Dedifferentiated amniotic fluid mesenchymal stem cell (primary cell): ENCODE results near the gene GNG7.
"Not testable (repeated sequence)": the region's sequence is repeated elsewhere in the genome, so short reads cannot be mapped to it uniquely, and the experiment has no call there.

Source experiments
- DNase-seq: peaks from one replicate; pipeline ENCODE4 v3.0.0-alpha.2; 2016; ENCODE audit errors: extremely low spot score

GNG7 gene

DNA sequence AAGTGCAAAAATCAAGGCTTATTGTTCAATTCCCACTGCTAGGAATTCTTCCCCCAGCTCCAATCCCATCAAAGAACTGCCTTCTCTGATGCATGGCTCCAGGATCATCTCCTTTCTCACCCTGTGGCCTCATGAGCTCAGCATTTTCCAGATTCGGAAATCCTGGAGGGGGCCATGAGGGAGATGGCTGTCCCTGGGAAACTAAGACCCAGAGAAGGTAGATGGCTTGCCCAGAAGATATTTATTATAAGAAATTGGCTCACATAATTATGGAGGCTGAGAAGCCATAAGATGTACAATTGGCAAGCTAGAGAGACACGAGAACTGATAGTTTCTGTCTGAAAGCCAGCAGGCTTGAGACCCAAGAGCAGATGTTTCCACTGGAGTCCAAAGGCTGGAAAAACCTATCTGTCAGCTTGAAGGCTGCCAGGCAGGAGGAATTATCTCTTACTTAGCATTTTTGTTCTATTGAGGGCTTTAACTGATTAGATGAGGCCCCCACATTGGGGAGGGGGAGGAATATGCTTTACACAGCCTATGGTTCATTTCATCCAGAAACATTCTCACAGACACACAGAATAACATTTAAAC lies 168.0 kb downstream of the GNG7 start:
- no peak for DNase-seq

DNA sequence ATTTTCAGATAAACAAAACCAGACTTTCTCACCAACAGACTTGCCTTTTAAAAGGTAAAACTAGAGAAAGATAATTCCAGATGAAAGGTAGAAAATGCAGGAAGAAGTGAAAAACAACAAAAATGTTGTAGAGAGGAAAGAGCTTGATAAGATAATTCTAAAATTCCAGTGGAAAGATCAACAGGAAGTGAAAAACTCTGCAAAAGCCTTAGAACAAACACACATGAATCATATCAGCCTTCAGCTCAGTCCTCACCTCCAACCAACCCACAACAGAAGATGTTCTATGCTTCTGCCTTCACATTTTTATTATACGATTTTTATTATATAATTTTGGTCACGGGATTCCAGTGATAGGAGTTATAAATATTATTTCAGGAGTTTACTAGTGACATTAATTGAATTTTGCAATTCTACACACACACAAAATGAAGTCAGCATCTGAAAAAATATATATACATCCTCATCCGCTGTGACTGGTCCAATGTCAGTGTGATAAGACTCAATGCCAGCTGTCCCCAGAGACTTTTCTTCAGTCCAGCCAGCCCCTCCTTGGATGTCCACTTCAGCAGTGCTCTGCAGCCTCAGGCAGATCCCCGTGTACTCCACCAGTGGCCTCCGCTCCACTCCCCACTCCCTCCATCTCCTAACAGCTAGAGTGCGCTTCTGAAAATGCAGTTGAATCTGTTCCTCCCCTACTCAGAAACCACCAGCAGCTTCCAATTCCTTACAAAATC lies 168.6 kb downstream of the GNG7 start:
- DNase-seq, result no peak

DNA sequence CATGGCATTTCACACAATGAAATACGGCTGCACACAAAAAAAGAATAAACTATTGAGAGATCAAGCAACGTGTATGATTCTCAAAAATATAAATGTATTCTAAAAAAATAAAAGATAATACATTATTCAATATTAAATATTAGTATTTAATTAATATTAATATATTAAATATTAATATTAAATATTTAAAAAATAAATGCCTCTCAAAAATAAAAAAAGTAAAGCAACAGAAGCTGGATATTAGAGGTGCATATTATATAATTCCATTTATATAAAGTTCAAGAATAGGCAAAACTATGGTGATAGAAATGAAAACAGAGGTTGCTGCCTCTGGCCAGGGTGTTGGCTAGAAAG lies 169.4 kb downstream of the GNG7 start:
- DNase-seq, result no peak

- DNase-seq, result peak; percentile 43
Observed at GRCh38 chr19:2532252-2533071, 170.0 kb downstream of the GNG7 start.

DNA sequence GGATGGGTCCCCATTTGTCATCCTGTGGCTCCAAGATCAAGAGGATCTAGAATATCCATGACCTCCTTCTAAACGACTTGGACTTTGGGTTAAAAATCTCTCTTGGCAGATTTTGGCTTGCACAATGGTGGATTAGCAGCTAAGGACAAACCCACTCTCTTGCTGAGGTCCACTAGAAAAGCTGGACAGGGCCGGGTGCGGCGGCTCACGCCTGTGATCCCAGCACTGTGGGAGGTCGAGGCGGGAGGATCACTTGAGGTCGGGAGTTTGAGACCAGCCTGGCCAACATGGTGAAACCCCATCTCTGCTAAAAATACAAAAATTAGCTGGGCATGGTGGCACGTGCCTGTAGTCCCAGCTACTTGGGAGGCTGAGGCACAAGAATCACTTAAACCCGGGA lies 172.6 kb downstream of the GNG7 start:
- not testable (repeated sequence) for DNase-seq

DNA sequence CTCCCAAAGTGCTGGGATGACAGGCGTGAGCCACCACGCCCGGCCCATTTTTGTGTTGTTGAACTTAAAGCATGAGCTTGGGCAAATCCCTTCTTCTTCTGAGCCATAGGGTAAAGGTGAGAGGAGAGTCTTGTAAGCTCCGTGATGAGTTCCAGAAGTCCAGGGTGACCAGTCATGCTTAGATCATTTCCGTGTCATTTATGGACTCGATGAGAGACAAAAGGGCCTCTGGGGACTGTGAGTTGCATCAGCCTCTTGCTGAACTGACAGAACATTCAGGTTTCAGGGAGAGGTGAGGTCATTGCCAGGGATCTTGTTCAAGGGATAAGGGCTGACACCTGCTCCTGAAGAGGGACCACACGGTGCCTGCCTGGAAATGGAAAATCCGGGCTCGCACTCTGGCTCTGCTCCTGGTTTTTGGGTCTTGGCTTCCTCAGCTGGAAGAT lies 173.0 kb downstream of the GNG7 start:
- DNase-seq, result peak; percentile 62

DNA sequence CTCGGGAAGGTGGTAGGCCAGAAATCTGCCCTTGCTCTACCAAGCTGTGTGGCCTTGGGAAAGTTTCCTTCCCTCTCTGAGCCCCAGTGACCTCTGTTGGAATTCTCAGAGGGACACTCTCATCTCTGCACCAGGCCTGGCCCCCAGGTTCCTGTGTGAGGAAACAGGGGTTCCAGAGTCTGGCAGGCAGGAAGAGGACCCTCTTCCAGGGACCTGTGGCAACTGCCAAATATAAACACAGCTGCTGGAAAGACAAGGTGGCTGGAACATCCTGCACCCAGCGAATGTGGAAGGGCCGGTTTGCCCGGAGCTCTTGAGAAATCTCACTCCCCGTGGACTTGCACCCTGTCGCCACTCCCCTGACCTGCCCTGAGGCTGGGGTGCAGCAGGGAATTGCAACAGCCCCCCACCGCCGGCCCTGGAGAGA lies 173.8 kb downstream of the GNG7 start:
- DNase-seq, result no peak

GRCh38 chr19:2527686-2528085 lies 174.8 kb downstream of the GNG7 start:
- DNase-seq, result no peak

DNA sequence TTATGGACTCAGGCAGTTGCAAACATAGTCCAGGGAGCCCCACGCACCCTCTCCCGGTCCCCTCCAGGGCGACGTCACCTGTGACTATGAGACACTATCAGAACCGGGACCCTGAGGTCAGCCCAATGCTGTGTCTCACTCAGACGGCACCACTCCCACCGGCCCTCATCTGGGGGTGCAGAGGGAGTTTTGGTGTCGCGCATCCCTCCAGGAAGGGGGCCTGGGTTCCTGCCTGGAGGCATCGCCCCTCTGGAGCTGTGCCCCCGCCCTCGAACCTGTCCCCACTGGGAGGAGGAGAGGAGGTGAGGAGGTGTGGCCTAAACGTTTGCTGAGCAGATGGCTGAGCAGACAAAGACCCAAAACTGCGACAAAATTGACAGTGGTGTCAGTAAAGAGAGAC lies 175.3 kb downstream of the GNG7 start:
- DNase-seq, result no peak

- DNase-seq, result no peak
Observed at GRCh38 chr19:2524840-2525723, 177.4 kb downstream of the GNG7 start.

DNA sequence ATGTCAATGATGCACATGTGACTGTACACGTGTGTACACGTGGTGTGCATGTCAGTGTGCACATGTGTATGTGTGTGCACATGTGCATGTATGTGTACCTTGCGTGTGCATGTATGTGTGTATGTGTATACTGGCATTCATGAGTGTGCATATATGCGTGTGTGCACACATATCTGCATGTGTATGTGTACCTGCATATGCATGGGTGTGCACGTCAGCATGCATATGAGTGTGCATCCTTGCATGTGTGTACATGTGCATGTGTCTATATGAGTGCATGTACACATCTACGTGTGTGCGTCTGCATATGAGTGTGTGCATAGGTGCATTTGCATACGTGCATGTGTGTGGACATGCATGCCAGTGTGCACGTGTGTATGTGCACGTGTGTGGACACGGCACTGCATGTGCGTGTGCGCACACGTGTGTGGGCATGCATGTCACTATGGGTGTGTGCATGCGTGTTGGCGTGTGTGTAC lies 178.1 kb downstream of the GNG7 start:
- no peak for DNase-seq

GRCh38 chr19:2523630-2524311 lies 178.7 kb downstream of the GNG7 start:
- DNase-seq, result peak; percentile 57

DNA sequence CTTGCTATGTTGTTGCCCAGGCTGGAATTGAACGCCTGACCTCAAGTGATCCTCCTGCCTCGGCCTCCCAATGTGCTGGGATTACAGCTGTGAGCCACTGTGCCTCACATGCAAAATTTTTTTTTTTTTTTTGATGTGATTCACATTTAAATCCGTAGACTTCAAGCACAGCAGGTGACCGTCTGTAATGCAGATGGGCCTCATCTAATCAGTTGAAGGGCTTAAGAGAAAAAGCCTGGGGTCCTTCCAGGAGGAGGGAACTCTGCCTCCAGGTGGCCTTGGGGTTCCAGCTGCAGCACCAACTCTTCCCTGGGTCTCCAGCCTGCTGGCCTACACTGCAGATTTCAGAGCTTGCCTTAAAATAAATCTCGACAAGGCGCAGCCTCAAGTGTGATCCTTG lies 183.0 kb downstream of the GNG7 start:
- DNase-seq, result no peak

DNA sequence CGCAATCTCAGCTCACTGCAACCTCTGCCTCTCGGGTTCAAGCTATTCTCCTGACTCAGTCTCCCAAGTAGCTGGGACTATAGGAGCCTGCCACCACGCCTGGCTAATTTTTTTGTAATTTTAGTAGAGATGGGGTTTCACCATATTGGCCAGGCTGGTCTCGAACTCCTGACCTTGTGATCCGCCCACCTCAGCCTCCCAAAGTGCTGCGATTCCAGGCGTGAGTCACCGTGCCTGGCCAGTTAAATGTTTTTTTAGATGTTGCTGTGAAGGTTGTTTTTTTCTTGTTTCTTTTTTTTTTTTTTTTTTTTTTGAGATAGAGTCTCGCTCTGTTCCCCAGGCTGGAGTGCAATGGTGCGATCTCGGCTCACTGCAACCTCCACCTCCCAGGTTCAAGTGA lies 183.6 kb downstream of the GNG7 start:
- not testable (repeated sequence) for DNase-seq

DNA sequence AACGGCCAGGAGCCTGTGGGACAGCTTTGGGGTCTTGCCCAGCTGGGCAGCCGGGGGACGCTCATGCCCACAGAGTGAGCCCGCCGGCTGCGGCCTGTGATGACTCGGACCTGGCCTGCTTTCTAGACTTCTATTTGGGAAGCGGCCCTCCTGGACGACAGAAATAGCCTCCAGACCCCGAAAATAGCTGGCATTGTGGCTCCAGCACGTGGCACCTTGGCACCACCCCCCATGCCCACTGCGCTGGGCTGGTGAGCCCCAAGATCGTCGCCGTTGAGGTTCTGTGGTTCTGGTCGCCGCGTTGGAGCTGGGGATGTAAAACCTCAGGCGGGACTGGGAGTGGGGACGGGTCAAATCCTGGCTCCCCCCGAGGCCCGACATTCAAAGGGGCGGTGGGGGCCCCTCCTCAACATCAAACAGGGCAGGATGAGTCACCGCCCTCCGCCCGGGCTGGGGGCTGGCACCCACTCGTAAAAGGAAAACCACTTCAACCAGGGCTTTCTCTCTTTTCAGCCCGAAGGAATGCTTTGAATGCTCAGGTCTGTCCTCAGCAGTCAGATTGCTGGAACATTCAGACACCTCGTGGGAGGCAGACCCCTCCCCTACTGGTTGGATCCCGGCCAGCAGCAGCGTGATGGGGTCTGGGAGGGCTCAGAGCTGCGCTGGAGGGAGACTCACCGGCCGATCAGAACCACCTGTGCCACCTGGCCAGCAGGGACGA lies 184.5 kb downstream of the GNG7 start:
- DNase-seq, result no peak

DNA sequence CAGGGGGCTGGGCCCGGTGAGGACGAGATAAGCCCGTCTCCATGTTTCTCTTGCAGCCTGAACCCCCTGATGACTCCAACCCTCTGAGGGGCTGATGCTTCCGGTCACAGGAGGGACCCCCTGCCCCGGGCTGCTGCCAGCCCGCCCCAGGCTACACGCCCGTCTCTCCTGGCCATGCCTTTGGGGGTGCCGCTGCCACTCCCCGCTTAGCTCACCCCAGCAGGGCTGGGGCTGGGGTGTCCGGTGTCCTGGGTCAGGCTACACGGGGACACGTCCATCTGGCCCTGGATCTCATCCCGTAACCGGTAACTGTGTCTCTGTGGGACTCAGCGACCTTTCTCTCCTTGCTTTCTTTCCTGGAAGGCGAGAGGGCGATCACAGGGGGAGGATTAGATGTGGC lies 185.8 kb downstream of the GNG7 start:
- DNase-seq, result no peak

DNA sequence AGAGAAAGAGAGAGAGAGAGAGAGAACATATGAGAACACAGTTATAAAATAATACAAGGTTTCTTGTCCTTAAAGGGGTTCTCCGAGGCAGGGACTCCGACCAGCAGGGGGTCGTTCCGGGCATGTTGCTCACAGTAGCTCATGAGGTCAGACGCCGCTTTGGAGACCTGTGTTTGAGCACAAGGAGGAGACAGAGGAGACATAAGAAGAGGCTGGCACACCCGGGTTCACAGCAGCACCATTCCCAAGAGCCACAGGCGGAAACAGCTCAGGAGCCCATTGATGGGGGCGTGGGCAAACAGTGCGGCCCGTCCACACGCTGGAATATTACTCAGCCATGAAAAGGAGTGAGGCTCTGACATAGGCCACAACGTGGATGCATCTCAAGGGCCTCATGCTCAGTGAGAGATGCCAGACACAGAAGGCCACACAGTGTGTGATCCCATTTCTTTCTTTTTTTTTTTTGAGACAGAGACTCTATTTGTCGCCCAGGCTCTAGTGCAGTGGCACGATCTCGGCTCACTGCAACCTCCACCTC lies 187.4 kb downstream of the GNG7 start:
- DNase-seq, result no peak

DNA sequence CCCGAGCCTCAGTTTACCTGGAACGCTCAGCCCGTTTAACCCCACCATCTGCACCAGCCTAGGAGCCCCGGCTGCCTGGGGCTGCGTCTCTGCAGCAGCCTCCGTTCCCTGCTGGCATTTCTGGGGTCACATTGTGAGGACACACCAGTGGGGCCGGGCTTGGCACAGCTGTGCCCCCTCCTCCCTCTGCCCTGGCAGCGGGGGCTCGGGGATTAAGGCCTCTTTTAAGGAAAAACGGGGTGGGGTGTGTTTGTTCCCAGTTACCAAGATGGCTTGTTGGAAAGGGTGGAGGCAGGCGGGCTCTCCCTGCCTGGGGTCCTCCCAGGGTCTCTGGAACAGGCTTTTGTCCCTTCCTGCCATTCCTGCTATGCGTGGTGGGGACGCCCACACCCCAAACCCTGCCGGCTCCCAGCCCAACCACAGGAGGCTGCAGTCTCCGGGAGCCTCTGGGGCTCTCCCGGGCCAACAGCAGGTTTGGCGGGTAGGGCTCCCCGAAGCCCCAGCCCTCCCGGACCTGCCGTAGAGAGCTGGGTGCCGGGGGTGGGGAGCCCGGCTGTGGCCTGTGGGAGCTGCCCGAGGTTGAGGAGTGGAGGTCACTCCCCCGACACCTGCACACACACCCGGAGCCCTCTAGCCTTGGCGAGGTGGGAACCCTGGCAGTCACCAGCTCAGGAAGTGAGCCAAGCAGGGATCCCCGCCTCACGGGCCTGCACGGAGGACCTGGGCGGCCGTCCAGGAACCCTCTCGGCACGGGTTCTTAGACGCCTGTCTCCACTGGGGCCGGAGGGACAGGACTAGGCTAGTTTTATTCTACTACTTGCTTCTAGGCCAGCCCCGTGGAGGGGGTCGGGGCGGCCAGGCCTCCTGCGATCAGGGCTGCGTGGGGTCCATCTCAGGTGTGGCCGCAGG lies 189.7 kb downstream of the GNG7 start:
- DNase-seq, result no peak

- no peak for DNase-seq
Observed at GRCh38 chr19:2511991-2512390, 190.5 kb downstream of the GNG7 start.
